Stimulated activated CD8-positive, alpha-beta memory T cell treated with anti-CD3 and anti-CD28 coated beads, Interleukin-15, amount 100 ng/mL, for 4 hours (primary cell): Measurements from ENCODE around the gene TMIE.

Experiments used
- DNase-seq, 2 donors: peaks; one replicate each; pipeline ENCODE4 v3.0.0-alpha.2; 2020; ENCODE audit warnings: low read depth in 2 of 2

TMIE gene

DNA sequence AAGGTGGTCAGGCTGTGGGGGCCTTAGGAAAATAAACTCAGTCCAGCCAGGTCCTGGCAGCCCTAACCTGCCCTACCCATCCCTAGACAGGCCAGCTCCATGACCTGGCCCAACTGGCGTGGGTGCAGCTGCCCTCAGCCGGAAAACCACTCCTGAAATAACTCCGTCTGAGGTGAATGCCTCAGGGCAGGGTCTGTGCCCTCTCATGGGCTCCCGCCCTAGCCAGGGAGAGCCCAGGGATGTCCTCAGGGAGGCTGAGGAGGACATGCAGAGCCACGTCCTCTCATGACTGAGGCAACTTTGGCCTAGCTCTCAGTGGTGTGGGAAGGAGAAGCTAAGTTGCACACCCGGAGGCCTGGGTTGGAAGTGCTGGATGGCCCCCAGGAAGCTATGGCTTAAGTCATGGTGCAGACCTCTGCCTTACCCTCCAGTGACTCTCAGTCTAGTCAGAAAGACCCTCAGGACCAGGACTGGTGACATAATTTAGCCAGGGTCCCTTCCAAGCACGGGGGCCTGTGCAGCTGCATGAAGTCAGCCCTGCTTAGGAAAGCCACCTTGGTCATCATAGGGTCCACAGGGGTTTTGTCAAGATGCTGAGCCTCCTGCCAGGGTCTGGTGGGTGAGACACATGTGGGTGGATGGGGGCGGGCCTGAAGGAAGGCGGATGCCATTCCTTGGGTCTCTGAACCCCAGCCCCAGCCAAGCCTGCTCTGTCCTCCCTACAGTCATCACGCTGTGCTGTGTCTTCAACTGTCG lies 7.4 kb downstream of the TMIE start:
- no peak for DNase-seq

DNA sequence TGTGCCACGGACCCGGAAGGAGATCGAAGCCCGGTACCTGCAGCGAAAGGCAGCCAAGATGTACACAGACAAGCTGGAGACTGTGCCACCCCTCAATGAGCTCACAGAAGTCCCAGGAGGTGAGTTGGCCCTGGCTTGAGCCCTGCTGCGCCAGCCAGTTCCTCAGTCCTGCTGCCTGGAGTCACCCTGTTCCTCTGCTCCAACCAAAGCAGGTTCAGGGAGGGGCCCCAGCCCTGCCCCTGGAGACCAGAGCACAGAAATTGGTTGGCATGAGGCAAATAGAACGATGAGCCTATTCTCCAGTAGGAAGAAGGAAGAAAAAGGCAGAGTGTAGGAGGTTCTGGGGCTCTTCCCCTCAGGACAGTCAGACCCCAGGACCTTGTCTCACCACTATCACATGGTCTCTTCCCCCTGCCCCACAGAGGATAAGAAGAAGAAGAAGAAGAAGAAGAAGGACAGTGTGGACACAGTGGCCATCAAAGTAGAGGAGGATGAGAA lies 8.0 kb downstream of the TMIE start:
- no peak for DNase-seq

DNA sequence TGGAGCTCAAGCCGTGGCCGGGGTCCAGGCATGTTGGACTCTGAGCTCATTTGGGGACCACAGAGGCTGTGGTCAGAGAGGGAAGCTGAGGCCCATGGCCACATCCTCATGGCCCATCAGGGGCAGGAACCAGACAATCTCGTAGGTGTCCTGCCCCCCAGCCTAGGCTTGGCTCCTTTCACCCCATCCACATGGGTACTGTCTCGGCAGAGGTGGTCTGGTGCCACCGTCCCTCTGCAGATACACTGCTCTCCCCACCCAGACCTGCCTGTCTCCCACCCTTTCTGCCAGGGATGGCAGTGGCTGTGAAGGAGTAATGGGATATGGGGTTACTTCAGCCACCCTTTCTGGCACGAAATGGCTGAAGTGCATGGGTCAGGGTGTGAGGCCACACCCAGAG lies 8.5 kb downstream of the TMIE start:
- DNase-seq: no peak

DNA sequence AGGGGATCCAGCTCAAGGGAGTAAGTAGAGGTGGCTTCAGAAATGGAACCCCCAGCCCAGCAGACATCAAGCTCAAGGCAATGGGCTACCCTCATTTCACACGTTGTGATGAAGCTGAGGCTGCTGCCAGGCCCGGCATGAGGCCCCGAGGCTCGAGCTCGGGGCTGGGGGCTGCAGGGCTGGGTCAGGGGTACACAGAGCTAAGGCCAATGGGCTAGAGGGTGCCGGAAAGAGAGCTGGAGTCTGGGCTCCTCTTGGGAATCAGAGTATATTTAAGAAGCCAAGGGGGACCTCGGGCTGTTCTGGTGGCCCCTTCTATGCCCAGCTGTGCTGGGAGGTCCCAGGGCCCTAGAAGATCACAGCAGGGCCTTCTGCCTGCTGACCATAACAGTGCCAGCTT lies 9.0 kb downstream of the TMIE start:
- DNase-seq: no peak

DNA sequence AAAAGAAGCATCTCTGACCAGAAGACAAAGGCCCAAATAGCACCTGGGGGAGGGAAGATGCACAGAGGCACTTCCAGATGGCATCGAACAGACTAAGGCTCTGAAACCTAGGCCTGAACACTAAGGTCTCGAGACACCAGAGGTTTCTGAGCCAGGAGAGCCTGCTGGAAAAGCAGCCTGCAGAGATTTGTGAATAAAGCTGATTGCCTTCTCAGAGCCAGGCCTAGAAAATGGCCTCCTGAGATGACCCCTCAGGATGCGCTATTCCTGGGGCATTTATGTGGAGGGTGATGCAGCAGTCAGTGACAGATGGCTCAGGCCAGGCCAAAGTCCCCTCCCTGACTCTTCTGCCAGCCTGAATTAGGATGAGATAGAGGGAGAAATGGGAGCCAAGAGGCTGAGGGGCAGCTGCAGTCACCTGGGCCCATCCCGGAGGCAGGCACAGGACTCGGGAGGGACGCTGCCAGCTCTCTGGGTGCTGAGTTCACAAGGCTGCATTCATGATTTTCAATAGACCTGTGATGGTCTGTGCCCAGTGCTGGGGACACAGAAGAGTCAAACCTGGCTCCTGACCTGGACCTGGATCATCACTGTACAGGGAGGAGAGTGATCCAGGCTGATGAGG lies 9.6 kb downstream of the TMIE start:
- DNase-seq: no peak

DNA sequence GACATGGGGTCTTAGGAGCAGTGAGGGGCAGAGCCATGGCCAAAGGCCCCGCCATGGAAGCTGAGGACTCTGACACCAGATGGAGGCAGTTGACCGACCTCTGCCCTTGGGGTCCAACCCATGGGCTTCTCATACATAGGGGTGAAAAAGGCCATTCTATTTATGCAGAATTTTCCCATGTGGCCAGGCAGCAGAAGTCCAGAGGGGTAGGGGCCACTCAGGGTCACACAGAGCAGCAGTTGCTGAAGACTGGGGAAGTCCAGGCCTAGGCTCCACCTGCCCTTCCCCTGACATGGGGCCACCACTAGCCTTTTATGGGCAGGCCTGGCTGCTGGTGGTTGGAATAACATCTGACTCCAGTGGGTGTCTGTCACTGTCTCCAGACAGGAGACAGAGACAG lies 10.1 kb downstream of the TMIE start:
- DNase-seq: no peak

DNA sequence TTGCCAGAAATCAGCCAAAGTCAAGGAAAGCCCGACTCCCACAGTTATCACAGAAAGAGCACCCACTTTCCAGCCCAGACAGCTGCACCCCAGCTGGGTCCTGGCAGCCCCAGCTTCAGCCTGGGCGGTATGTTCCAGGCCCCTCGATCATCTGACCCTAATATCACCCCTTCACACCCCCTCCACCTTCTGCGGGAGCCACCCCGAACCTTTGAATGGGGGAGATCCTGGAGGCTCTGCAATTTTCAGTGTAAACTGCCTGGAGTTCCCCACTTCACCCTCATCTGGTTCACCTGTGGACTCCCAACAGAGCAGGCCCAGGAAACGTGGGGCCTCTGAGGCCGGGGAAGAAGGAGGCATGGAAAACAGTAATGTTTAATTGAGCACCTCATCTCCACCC lies 10.6 kb downstream of the TMIE start:
- DNase-seq: no peak

DNA sequence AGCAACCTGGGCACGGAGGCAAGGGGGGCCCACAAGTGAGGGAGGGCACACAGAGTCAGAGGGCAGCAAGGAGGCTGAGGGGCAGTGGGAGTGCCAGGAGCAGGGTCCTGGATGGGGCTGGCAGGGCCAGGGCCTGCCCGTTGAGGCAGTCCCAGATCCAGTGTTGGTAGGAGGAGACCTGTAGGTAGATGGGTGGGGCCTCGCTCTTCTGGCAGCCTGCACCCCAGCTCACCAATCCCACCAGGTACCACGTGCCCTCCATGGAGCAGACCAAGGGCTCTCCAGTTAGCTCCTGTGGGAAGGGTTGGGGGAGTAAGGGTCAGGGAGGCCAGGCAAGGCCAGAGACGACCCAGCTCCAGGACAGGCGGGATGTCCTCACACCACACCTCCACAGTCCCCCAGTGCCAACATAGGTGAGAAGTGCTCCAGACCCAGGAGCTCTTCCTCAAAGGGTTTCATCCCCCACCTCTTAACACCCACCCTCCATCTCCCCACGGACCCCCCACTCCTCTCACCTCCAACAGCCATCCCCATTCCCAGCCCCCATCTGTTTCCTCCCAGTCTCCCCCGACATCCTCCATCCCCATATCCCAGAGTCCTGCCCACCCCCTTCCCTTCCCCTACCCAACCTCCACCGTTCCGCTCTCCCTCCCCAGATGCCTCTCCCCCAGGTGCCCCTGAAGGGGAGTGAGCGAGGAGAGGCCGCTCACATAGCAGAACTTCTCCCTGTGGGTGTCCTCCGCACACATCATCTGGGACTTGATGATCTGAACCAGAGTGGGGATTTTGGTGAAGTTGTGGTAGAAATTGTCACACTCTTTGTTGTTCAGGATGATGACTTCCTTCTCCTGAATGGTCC lies 11.2 kb downstream of the TMIE start:
- no peak for DNase-seq

DNA sequence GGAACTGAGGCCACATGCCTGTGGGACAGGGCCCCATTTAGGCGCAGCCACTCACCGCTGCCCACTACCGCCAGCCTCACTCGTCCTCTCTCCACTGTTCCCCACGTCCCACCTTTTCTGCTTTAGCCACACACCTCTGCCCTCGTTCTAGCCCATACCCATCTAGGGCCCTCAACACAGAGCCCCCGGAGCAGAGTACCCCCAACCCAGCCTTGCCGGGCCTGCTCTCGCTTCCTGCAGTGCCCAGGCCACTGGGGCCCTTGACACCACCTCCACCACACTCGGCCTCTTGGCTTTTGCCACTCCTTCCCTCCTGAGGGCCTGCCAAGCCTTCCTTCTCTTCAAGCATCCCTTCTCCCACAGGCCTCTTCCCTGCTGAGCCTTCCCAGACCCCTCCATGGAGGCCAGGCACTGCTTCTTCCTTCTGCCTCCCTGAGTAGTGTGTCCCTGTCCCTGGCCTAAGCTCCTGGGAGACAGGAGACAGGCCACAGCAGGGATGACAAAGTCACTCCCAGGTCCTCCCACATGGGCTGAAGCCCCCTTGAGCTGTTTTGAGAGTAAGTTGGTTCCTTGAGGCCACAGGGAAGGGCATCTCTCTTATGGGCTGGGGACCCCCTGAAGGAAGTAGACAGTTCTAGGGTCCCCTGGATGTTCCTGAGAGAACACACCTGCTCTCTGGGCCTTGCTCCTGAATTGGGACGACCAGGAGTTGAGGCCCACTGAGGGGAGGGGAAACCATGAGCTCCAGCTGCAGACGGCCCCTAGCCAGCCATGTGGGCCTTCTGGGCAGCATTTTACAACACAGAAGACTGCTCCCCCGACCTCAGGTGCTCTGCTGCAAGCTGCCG lies 12.1 kb downstream of the TMIE start:
- DNase-seq: no peak

DNA sequence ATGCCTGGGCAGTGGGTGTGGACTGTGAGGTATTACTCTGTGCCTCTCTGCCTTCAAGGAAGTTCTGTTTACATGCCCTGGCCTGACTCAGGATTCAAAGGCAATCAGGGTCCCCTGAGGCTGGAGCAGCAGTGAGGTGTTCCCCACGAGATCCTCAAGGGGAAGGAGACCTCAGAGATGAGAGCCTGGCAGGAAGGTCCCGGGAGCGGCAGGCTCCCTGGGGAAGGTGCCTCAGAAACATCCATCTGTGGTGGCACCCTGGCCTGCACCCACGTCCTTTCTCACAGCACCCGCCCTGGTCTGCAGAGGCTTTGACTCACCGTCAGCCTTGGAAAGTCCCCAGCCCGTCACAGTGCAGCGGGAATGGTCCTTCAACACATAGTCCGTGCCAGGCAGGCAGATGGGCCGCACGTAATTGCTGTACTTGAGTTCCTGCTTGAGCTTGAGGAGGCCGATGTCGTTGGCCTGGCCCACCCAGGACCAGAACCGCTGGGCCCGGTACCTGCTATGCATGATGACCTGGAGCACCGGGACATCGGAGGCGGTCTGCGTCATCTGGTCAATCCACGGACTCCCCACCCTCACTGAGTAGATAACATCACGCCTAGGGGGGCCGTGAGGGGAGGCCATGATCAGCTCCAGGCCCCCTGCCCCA lies 12.8 kb downstream of the TMIE start:
- no peak for DNase-seq

DNA sequence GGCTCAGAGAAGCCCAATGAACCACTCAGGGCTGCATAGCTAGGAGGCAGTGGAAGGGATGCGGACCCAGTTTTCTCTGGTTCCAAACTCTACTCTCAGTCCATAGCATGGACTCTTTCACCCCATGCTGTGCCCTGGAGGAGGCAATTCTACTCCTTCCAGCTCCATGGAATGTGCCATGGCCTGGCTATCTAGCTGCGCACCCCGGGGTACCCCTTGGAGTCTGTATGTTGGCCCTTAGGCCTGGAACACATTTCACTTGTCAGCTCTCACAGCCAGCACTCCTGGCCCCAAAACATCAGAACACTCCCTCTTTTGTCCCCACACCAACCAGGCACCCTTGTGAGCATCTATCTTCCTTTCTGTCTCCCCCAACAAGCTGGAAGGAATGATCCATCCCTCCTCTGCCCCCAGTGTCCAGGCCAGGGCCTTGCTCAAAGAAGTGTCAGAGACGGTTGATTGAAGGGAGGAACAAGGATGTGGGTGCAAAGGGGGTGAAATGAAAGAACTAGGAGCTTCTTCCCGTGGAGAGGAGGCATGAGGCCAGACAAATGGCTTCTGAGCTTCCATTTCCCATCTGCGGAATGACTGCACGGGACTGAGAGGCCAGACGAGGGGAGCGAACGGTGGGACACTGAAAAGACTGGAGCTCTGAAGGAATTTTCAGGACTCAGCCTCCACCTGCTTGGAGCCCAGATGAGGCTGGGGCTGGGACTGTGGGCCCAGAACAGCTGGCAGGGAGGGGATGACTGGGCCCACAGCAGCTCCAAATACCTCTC lies 13.7 kb downstream of the TMIE start:
- DNase-seq: no peak

DNA sequence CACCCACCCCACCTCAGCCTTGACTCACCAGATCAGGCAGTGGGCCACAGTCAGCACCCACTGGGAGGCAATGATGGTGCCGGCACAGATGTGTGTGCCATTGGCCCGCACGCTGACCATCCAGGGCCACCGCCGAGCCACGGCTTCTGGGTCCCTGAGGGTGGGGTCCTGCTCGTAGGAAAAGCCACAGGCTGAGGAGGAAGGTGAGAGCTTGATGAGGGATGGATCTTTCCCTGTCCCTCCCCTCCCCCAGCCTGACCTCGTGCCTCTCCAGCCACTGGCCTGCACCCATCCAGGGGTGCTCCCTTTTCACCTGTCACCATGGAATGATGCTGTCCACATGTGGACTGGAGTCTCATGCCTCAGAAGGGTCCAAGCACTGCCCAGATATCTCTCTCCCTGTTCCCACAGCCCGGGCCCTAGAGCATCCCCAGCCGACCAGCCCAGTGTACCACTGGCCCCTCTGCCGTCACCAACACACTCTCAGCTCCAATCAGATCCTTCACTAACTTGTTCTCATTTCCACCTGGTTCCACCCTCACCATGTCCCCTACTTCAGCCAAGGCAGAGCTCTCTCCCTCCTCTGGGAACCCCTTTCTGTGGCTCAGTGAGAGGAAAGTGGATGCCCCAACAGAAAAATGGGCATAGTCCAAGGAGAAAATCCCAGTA lies 14.4 kb downstream of the TMIE start:
- DNase-seq: no peak

DNA sequence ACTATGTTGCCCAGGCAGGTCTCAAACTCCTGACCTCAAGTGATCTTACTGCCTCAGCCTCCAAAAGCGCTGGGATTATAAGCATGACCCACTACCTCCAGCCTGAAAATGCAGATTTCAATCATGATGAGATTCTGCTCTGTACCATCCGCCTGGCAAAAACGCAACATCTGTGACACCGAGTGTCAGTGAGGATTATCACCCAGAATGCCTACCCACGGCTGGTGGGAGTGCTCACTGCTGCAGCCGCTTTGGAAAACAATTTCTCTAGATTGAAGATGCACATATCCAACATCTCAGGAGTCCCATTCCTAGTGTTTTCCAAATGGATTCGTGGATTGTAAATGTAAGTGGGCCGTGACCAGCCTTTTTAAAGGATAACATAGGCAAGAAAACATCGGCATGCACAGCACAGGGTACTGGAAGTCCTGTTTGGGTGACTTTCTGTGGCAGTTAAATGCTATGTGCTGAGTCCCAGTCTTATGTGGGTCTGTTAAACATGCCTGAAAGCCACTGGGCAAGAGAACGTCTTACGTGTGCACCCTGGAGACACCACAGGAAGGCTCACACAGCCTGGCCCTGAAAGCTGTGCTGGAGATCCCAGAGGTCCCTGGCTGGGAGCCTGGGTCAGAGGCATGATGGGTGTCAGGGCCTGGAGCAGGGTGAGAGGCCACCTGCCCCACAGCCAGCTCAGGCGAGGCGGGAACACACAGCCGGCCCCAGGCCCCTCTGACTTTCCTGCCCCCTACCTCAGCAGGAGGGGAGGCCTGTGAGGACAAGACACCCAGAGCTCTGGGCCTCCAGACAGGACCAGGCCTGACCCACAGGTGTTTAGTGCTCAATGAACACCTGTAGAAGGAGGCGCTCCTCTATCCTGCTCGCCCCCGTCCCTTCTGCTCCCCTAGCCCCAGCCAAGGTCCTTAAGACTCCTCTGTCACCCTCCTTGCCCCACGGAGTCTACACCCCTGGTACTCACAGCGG lies 15.6 kb downstream of the TMIE start:
- no peak for DNase-seq

DNA sequence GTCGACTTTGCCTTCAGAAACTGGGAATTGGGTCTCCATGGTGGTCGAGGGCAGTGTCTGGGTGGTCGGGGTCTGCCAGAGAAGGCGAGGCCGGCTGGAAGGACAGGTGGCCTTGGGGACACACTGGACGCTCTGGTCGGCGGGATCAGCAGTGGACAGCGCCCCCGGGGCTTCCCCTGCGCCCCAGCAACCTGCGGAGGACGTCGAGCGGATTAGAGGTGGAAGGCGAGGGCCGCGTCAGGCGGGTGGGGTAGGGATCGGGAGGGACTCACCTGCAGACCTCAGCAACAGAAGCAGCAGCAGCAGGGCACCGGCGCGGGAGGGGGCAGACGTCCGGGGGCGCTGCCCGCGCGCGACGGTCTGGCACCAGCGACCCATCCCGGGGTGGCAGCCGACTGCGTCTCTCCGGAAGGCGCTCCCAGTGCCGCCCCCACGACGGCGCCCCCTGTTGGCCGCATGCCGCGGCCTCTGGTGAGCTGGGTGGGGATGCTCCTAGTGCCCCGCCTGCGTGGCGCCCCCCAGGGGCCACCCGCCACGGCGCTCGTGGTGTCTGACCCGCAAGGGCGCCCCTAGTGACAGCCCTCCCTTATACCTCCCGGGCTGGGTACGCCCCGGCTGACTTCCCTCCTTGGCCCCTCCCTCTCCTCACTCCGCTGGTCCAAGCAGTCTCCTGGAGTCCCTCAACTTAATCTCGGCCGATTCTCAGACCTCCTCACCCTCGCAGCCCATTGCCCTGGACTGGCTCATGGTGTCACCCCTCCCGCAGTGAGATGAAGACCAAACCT lies 16.4 kb downstream of the TMIE start, which contains the start of gene PRSS50:
Gene PRSS50, minus strand, starts transcription at position 423 of the 785 bp plus-strand sequence. Its CDS starts 45 bp downstream, at position 378.
- DNase-seq: no peak

DNA sequence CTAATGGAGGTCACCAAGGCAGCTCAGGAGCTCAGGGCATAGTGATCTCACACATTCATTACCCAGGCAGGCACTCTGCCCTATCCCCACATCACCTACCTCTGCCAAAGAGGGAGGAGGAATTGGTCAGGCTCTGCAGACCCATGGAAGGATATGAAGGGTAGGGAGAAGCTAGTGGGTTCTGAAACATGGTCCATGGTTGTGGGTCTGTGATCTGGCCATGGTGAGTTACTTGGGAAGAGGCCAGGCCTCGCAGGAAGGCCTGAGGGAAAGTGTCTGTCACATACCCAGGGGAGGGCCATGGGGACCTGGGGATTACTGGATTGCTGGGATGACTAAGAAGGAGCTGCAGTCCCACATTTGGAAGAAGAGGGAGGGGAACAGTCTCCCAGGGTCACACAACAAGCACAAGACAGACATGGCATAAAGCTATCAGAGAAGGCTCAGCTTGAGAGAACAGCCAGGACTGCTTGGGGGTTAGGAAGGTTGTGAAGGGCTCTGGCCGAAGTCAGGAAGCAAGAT lies 17.9 kb downstream of the TMIE start:
- DNase-seq: no peak

DNA sequence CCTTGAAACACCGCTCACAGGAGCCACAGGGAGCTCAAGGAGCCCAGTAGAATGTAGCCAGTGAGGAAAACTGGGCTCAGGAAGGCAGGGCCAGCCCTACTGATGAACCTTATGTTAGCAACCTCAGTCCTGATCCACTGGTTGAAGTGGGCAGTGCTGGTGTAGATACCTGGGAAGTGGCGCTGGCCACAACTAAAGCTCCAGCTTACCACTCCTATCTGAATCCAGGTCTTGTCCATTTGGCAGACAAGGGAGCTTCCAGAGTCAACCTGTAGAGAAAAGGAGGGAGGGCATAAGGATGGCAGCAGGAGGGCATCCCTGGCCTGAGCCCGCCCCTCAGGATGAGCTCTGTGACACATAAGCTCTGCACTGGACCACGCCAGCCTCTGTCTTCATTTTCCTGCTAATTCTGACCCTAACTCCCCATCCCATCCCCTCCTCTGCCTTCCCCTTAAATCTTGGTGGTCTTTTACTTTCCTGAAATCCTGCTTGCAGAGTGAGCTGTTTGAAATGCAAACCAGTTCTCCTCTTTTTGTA lies 18.6 kb downstream of the TMIE start:
- no peak for DNase-seq

DNA sequence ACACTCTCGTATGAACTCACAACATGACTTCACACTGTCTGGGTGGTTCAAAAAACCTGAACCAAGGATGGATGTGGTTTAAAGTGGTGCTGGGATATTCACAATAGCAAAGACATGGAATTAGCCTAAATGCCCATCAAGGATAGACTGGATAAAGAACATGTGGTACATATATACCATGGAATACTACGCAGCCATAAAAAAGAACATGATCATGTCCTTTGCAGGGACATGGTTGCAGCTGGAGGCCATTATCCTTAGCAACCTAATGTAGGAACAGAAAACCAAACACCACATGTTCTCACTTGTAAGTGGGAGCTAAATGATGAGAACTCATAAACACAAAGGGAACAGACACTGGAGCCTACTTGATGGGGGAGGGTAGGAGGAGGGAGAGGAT lies 19.8 kb downstream of the TMIE start:
- DNase-seq: no peak
